H1 (cell line): ENCODE results near the gene CYTH1. TPM values are rescaled to one million over a fixed set of nuclear protein-coding genes. Genes with fewer than 3 reads are reported as not detected.

ENCODE experiments used
- CHD7 ChIP-seq: fragments of 300-600 bp; sonication (generic); IDR thresholded peaks from 2 replicates; pipeline ENCODE4 v1.7.1; 2012; ENCODE audit warnings: low read length, moderate library complexity, mild to moderate bottlenecking, inconsistent platforms; ENCODE audit not compliant: insufficient replicate concordance
- EZH2 ChIP-seq: fragments of 200-600 bp; sonication (generic); IDR thresholded peaks from 2 replicates; pipeline ENCODE4 v1.7.1; 2012; ENCODE audit warnings: low read depth, mild to moderate bottlenecking, moderate library complexity, low read length, inconsistent platforms; ENCODE audit not compliant: severe bottlenecking
- SAP30 ChIP-seq: fragments of 300-600 bp; sonication (generic); IDR thresholded peaks from 2 replicates; pipeline ENCODE4 v1.7.1; 2012; ENCODE audit warnings: low read length, moderate library complexity, mild to moderate bottlenecking, inconsistent platforms; ENCODE audit not compliant: insufficient read depth, insufficient replicate concordance
- polyA plus RNA-seq, 7 experiments: library from polyadenylated mRNA; depleted of rRNA in 3 of 7; stranded (reverse) in 5 of 7; unstranded in 2 of 7; fragments of >200 nt in 5 of 7; fragments of 200-250 nt in 2 of 7; gene quantifications; 1 replicate in 5 of 7; 2 replicates in 1 of 7; 4 replicates in 1 of 7; pipeline versions ENCODE4 v1.2.1 to v1.2.3, GENCODE V29; 2011 to 2013; ENCODE audit warnings: missing spikeins in 2 of 7, mixed read lengths in 2 of 7
- total RNA-seq: library from RNA; stranded (reverse); fragmentation: NEBNext Ultra II Directional; extraction: Animal tissue kit (Norgen Biotek cat#: 25700); gene quantifications from 2 replicates; pipeline ENCODE4 v1.2.1, GENCODE V29; 2021

CYTH1 gene
- total and polyA plus RNA-seq, 2 of the 8 experiments (the other 6 are each of a cell fraction or from before 2014, with no cell fraction given), result 12.8 to 14.8 TPM

GRCh38 chr17:78652913-78653312, 129.2 kb downstream of the CYTH1 start (continued):
- no peak for TF ChIP-seq CHD7
- TF ChIP-seq SAP30, result no peak
- TF ChIP-seq EZH2, result no peak
